NCI-H345 treated with DMSO at 0.1 percent for 48 hours (cell line): ENCODE data around the gene SCIN.
"Not testable (repeated sequence)": the region's sequence is repeated elsewhere in the genome, so short reads cannot be mapped to it uniquely, and the experiment has no call there.

Source experiments
- DNase-seq: peaks from one replicate; lab custom pipeline; 2025; ENCODE audit not compliant: unreplicated experiment; lab: John Stamatoyannopoulos, UW

The SCIN gene

GRCh38 chr7:12645212-12645611 is 74.7 kb downstream of the SCIN start:
- not testable (repeated sequence) for DNase-seq

- no peak for DNase-seq
These were observed 75.6 kb downstream of the SCIN start for GRCh38 chr7:12646139-12646538.

- DNase-seq = no peak
These were observed 77.1 kb downstream of the SCIN start for GRCh38 chr7:12647364-12648219.

DNA sequence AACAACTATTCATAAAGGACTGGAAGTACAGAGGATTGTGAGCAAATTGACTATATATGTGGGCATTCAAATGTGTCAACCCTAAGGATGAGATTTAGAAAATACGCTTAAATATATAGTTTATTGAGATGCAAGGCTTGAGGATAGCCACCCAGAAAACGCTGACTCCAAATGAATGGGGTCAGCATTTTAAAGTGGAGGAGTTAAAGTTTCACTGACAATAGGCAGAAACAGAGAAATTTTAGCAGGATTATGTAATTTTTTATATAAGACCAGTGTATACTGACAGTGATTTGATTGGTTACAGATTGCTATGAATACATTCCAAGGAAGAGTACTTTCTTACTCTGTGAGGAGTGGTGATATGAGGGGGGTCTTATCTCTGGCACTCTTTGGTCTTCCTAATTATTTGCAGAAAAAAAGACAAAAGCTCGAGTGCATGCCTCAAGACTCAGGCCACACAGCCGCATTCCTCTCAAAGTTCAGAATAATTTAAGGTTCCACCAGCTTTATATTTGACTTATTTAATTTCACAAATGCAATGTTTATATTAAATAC is 78.3 kb downstream of the SCIN start:
- no peak for DNase-seq

DNA sequence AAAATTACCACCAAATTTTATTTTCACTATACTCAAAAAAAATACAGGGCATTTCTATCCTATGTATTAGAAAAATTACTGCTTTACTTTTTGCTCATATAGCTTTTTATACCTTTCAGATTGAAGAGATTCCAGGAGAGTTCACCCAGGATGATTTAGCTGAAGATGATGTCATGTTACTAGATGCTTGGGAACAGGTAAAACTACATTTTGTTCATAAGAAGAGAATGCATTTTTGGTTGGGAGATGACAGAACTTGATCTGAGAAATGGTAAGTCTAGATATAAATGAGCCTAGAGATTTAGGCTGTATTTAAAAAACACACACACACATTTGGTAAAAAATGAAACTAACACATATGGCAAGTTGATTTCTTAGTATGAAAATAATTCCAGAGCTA is 78.8 kb downstream of the SCIN start:
- DNase-seq = no peak

DNA sequence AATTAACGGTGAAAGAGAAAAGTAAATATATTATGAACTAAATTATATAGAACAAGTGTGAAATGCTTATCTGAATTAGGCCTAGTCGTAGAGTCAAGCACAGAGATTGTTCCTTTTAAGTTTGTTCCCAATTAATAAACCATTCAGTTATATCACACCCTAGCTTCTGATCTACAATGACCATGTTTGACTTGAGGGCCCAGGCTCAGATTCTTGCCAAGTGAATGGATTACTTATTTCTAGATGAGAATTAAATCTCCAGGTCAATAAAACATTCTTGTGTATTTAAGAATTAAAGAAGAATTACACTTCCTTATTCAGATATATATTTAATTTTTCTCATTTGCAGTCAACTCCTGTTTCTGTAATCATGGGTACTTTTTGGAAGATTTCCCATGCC is 79.6 kb downstream of the SCIN start:
- no peak for DNase-seq

- no peak for DNase-seq
These were observed 82.6 kb downstream of the SCIN start for GRCh38 chr7:12653110-12653509.

- DNase-seq = no peak
These were observed 83.0 kb downstream of the SCIN start for GRCh38 chr7:12653518-12653917.

DNA sequence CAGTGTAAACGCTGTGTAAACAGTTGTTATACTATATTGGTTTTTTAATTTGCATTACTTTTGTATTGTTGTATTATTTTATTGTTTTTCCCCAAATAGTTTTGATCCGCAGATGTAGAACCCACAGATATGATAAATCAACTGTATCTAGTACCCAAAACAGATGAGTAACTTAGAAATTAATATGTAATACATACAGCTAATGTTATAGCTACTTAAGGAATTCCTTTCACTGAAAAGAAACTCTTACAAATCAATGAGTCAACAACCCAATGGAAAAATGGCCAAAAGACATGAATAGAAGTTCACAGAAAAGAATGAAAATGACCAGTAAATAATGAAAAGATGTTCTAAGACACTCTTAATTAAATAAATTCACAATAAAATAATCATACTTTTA is 84.6 kb downstream of the SCIN start:
- DNase-seq = no peak

DNA sequence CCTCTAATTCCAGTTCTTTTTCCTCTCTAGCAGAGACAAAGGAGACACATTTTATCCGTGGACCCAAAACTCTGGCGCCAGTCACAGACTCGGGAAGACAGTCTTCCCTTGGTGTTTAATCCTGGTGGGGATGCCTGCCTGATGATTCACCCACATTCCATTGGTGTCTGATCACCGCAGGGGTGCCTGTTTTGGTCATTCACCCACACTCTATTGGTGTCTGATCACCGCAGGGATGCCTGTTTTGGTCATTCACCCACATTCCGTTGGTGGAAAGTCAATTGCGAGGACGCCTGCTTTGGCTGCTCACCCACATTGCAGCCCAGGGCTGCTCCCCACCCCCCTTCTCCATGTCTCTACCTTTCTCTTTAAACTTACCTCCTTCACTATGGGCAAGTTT is 89.9 kb downstream of the SCIN start:
- DNase-seq = not testable (repeated sequence)

DNA sequence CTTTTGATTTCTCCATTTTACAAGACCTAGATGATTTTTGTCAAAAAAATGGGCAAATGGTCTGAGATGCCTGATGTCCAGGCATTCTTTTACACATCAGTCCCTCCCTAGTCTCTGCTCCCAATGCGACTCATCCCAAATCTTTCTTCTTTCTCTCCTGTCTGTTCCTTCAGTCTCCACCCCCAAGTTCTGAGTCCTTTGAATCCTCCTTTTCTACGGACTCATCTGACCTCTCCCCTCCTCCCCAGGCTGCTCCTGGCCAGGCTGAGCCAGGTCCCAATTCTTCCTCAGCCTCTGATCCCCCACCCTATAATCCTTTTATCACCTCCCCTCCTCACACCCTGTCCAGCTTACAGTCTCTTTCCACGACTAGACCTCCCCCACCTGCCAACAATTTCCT is 90.5 kb downstream of the SCIN start:
- DNase-seq = not testable (repeated sequence)

GRCh38 chr7:12661581-12661980 is 91.1 kb downstream of the SCIN start:
- no peak for DNase-seq

DNA sequence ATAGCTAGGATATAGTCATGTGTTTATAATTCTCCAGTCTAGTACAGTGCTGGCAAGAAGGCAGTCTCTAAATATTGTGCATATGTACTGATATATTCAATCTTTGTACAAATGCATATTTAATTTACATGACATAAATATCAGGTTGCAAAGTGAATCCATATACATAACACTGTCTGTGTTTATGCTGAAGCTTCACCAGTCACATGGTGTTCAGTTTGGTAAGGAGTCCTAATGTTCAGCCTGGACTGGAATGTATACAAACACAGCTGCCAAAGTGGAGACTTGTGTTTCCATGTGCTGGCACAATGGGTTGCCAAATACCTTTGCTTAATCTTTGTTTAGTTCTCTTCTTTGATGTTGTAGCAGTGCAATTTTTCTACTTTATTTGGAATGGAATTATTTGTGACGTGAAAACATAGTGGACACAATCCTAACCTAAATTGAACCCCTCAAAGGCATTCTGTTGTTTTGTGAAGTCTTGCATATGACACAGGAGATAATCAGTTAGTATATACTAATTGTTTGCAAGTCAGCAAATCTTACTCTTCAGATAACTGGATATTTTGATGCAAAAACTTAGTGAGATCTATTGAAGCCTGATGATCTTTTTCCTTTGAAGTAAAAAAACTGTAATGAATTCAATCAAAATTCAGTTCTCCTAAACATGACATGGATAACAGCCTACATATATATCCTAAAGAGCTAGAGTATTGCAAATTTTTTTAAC is 99.6 kb downstream of the SCIN start:
- no peak for DNase-seq

DNA sequence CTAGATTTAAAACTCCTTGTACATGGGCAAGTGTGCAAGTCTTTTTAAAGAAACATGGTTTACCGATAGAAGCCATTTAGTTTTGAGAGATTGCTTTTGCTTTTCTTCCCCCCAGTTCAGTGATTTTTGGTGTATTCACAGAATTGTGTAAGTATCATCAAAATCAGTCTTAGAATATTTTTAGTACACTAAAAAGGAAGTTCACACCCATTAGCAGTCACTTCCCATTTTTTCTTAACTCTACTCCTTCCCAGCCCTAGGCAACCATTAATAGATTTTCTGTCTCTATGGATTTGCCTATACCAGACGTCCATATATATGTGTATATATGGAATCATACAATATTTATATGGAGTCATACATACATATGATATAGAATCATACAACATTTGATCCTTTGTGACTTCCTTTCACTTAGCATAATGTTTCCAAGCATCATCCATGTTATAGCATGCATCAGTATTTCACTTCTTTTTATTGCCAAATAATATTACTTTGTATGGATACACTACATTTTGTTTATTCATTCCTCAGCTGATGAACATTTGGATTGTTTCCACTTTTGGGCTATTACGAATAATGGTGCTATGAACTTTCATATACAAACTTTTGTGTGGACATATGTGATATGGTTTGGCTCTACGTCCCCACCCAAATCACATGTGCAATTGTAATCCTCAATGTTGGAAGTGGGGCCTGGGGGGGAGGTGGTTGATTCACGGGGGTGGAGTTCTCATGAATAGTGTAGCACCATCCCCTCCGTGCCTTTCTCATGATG is 100.4 kb downstream of the SCIN start:
- DNase-seq = no peak

GRCh38 chr7:12673436-12673835 is 102.9 kb downstream of the SCIN start:
- not testable (repeated sequence) for DNase-seq

- no peak for DNase-seq
These were observed 103.5 kb downstream of the SCIN start for GRCh38 chr7:12674053-12674452.

- DNase-seq = no peak
These were observed 104.3 kb downstream of the SCIN start for GRCh38 chr7:12674861-12675260.

DNA sequence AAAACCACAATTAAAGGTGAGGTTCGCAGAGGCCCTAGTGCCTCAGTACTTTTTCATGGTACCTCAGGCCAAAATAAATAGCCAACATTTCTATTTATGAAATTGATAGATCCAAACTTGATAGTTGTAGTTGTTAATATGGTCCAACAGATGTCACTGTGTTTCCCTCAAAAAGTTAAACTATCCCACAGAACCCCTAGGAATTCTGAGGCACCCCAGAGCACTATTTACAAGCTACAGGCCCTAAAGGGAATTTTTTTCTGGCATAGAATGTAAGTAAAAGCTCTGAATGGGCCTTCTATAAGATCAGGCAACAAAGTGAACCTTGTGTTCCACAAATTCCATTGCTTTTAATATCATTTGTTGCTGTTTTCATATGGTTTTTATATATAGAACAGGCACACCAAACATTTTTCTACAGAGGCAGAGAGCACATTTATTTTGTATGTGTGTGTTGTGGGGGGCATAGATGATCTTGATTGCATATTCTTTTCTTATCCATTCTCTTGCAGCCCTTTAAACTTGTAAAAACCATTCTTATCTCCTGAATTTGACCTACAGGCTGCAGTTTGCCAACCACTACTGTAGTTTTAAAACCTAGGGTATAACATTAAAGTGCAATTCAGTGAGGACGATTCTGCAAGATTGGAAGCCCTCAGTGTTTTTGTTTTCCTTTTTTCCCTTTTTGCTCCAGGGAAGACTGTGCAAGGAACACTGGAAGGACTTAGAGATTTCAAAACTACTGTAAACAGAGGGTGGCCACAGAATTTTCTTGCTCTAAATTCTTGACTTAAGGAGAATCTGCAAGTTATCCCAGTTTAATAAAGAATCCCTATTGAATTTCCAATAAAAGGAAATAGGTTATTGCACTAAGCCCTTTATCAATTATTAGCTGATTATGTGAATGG is 113.4 kb downstream of the SCIN start:
- DNase-seq = no peak

- DNase-seq = no peak
These were observed 114.2 kb downstream of the SCIN start for GRCh38 chr7:12684733-12685132.

DNA sequence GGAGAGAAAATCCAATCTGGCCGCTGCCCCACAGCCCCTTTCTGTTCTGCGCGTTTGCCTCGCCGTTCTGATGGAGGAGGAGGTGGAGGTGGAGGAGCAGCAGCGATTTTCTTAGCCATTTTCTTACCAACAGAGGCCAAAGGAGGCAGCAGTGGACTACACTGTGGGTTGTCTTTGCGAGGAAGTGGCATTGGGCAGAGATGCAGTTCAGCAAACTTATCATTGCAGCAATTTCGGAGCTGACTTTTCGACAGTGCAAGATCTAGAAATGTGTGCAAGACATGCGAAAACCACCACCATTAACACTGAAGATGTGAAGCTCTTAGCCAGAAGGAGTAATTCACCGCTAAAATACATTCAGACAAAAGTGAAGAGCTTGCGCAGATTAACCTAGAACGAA is 115.0 kb downstream of the SCIN start:
- DNase-seq = no peak
